Astrocyte (in vitro differentiated cells and primary cell): ENCODE results near the gene HGS. TPM values are rescaled to one million over a fixed set of nuclear protein-coding genes. Genes with fewer than 3 reads are reported as not detected.

ENCODE experiments used
- DNase-seq: peaks from one replicate; pipeline ENCODE4 v3.0.0-alpha.2; 2010; ENCODE audit warnings: low read depth
- FAIRE-seq: peaks from 2 replicates; lab custom pipeline; 2011; peaks lifted over from hg19 to GRCh38; lab: Jason Lieb, UNC
- H2AFZ ChIP-seq: 2 replicates; pipeline ENCODE4 v1.6.0; 2012; ENCODE audit warnings: low read depth, low read length, inconsistent platforms
- H3K27ac ChIP-seq: 2 replicates; pipeline ENCODE4 v1.5.1; 2011; ENCODE audit warnings: low read depth, low read length, inconsistent platforms
- H3K27me3 ChIP-seq: 2 replicates; pipeline ENCODE4 v1.6.0; 2011; ENCODE audit warnings: low read length, inconsistent platforms; ENCODE audit not compliant: insufficient read depth
- H3K36me3 ChIP-seq: 2 replicates; pipeline ENCODE4 v1.5.1; 2011; ENCODE audit warnings: low read length, inconsistent platforms; ENCODE audit not compliant: insufficient read depth
- H3K4me1 ChIP-seq: 2 replicates; pipeline ENCODE4 v1.5.1; 2011; ENCODE audit warnings: low read length, inconsistent platforms; ENCODE audit not compliant: insufficient read depth
- H3K4me2 ChIP-seq: 2 replicates; pipeline ENCODE4 v1.6.0; 2012; ENCODE audit warnings: low read length, inconsistent platforms
- H3K4me3 ChIP-seq: 2 replicates; pipeline ENCODE4 v1.5.1; 2011; ENCODE audit warnings: low read depth, mild to moderate bottlenecking, low read length, inconsistent platforms; ENCODE audit not compliant: insufficient read depth
- H3K79me2 ChIP-seq: 2 replicates; pipeline ENCODE4 v1.6.0; 2012; ENCODE audit warnings: mild to moderate bottlenecking, low read length, inconsistent platforms; ENCODE audit not compliant: insufficient read depth
- H3K9ac ChIP-seq: 2 replicates; pipeline ENCODE4 v1.6.0; 2012; ENCODE audit warnings: mild to moderate bottlenecking, low read length, inconsistent platforms
- H3K9me3 ChIP-seq: 2 replicates; pipeline ENCODE4 v1.5.1; 2012; ENCODE audit warnings: low read depth, mild to moderate bottlenecking, low read length, inconsistent platforms; ENCODE audit not compliant: insufficient read depth
- H4K20me1 ChIP-seq: 2 replicates; pipeline ENCODE4 v1.6.0; 2012; ENCODE audit warnings: low read length, inconsistent platforms; ENCODE audit not compliant: insufficient read depth
- H3K27ac Mint-ChIP-seq: one replicate; pipeline ENCODE4 v1.8.0; 2021; ENCODE audit warnings: mild to moderate bottlenecking, mixed read lengths; ENCODE audit not compliant: unreplicated experiment
- H3K27me3 Mint-ChIP-seq: one replicate; pipeline ENCODE4 v1.8.0; 2021; ENCODE audit warnings: low read depth, mixed read lengths; ENCODE audit not compliant: unreplicated experiment
- H3K36me3 Mint-ChIP-seq: one replicate; pipeline ENCODE4 v1.8.0; 2021; ENCODE audit warnings: low read depth, mixed read lengths; ENCODE audit not compliant: unreplicated experiment
- H3K4me1 Mint-ChIP-seq: one replicate; pipeline ENCODE4 v1.8.0; 2021; ENCODE audit warnings: low read depth, mixed read lengths; ENCODE audit not compliant: unreplicated experiment
- H3K4me3 Mint-ChIP-seq: one replicate; pipeline ENCODE4 v1.8.0; 2021; ENCODE audit warnings: mild to moderate bottlenecking, moderate library complexity, mixed read lengths; ENCODE audit not compliant: unreplicated experiment
- H3K9me3 Mint-ChIP-seq: one replicate; pipeline ENCODE4 v1.8.0; 2021; ENCODE audit warnings: mild to moderate bottlenecking, mixed read lengths; ENCODE audit not compliant: unreplicated experiment
- EZH2 ChIP-seq: IDR thresholded peaks from 2 replicates; pipeline ENCODE4 v1.6.1; 2012; ENCODE audit warnings: mild to moderate bottlenecking, low read length, inconsistent platforms; ENCODE audit not compliant: insufficient read depth
- total RNA-seq: library from RNA; stranded (reverse); gene quantifications from 2 replicates; pipeline ENCODE4 v1.2.1, GENCODE V29; 2021
- TF ChIP-seq, protein P1 (sequence below): IDR thresholded peaks from 2 replicates; pipeline ENCODE4 v1.5.1; 2011; ENCODE audit warnings: low read depth, mild to moderate bottlenecking, inconsistent platforms, low read length, moderate library complexity; ENCODE audit not compliant: insufficient read depth

HGS gene
- total RNA-seq, 1 donor from 2014 or later, result 122 TPM

DNA sequence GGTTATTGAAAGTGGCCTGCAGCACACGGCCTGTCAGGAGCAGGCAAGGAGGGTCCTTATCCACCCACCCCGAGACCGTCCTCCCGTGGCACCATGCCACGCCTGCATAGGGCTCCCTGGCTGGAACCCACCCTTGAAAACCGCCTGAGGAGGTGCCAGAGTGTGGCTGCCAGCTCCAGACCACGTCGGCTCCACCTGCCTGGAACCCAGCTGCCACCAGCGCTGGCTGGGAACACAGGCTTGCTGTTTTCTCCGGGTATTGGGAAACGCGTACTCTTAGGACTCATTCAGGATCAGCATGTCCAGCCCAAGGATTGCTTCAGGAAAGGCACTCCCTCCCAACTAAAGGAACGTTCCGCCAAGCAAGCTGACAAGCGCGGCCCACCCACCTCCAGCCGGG is 6.9 kb upstream of the HGS start:
- Mint-ChIP-seq H3K27ac (no peak overlapping the region), H3K4me3 (no peak overlapping the region), H3K27me3 (no peaks in the 10 kb centered on the region), H3K36me3 (peaks cover 9% of the 10 kb centered on the region), H3K4me1 (peaks cover 3% of the 10 kb centered on the region), H3K9me3 (no peaks in the 10 kb centered on the region)
- Histone ChIP-seq H3K27ac (no peak overlapping the region), H3K4me3 (no peak overlapping the region), H4K20me1 (peaks cover 31% of the 10 kb centered on the region), H3K9me3 (no peaks in the 10 kb centered on the region), H3K79me2 (peaks cover 28% of the 10 kb centered on the region), H2AFZ (no peak overlapping the region), H3K4me2 (no peak overlapping the region), H3K4me1 (peaks cover 2% of the 10 kb centered on the region), H3K9ac (no peak overlapping the region), H3K36me3 (peaks cover 7% of the 10 kb centered on the region), H3K27me3 (no peaks in the 10 kb centered on the region)
- TF ChIP-seq, protein P1, sequence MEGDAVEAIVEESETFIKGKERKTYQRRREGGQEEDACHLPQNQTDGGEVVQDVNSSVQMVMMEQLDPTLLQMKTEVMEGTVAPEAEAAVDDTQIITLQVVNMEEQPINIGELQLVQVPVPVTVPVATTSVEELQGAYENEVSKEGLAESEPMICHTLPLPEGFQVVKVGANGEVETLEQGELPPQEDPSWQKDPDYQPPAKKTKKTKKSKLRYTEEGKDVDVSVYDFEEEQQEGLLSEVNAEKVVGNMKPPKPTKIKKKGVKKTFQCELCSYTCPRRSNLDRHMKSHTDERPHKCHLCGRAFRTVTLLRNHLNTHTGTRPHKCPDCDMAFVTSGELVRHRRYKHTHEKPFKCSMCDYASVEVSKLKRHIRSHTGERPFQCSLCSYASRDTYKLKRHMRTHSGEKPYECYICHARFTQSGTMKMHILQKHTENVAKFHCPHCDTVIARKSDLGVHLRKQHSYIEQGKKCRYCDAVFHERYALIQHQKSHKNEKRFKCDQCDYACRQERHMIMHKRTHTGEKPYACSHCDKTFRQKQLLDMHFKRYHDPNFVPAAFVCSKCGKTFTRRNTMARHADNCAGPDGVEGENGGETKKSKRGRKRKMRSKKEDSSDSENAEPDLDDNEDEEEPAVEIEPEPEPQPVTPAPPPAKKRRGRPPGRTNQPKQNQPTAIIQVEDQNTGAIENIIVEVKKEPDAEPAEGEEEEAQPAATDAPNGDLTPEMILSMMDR, result no peak
- no peak for TF ChIP-seq EZH2
- DNase-seq, result no peak
- no peak for FAIRE-seq

DNA sequence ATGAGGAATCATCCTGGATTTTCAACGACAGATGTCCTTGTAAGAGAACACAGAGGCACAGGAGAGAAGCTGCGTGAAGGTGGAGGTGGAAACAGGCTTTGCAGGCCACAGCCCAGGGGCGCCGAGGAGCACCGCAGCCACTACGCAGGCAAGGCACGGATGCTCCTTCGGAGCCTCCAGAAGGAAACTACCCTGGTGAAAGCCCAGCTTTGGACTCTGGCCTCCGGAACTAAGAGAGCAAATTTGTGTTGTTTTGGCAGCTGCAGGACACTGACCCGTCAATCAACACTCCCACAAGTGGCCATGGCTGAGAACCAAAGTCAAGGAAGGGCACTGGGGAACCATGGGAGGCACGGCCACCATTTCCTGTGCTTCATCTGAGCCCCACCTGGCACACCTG is 3.7 kb upstream of the HGS start:
- peaks cover 6% of the 10 kb centered on the region for H3K36me3 Mint-ChIP-seq
- H3K27ac ChIP-seq, result no peak overlapping the region
- no peaks in the 10 kb centered on the region for H3K9me3 Mint-ChIP-seq
- H3K27ac Mint-ChIP-seq, result no peak overlapping the region
- peaks cover 21% of the 10 kb centered on the region for H3K4me1 ChIP-seq
- no peaks in the 10 kb centered on the region for H3K9me3 ChIP-seq
- no peak for TF ChIP-seq EZH2
- TF ChIP-seq, protein P1, result no peak
- H3K4me3 ChIP-seq, result no peak overlapping the region
- H2AFZ ChIP-seq, result no peak overlapping the region
- H3K27me3 ChIP-seq, result no peaks in the 10 kb centered on the region
- no peak overlapping the region for H3K4me2 ChIP-seq
- H3K9ac ChIP-seq, result no peak overlapping the region
- H3K36me3 ChIP-seq, result peaks cover 4% of the 10 kb centered on the region
- no peaks in the 10 kb centered on the region for H3K27me3 Mint-ChIP-seq
- peaks cover 52% of the 10 kb centered on the region for H3K79me2 ChIP-seq
- peaks cover 37% of the 10 kb centered on the region for H4K20me1 ChIP-seq
- no peak for FAIRE-seq
- no peak for DNase-seq
- peaks cover 11% of the 10 kb centered on the region for H3K4me1 Mint-ChIP-seq
- no peak overlapping the region for H3K4me3 Mint-ChIP-seq

DNA sequence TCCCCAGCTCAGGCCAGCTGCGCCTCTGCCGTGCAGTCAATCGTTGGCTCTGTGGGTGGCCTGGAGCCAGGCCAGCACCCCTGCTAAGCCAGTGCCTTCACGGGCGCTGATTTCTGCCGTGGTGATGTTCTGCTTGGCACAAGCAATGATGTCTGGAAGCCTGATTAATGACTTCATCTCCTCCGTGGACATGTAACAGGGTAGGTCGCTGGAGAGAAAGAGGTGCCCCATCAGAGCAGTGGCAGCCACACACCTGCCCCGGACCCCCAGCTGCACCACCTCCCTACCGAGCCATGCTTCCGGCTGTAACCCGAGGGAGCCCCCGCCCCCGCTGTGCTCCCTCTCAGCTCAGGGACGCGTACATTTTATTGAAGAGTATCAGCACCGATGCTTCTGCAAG is 2.1 kb upstream of the HGS start:
- no peaks in the 10 kb centered on the region for H3K9me3 ChIP-seq
- H3K27me3 ChIP-seq, result no peaks in the 10 kb centered on the region
- peaks cover 66% of the 10 kb centered on the region for H3K79me2 ChIP-seq
- peak overlapping the region; percentile 94 for H3K4me2 ChIP-seq
- Mint-ChIP-seq H3K9me3 (no peaks in the 10 kb centered on the region), H3K4me1 (peaks cover 14% of the 10 kb centered on the region), H3K27ac (no peak overlapping the region), H3K4me3 (peak overlapping the region; percentile 69), H3K36me3 (peaks cover 8% of the 10 kb centered on the region), H3K27me3 (no peaks in the 10 kb centered on the region)
- no peak overlapping the region for H3K9ac ChIP-seq
- H3K4me3 ChIP-seq, result no peak overlapping the region
- no peak overlapping the region for H3K27ac ChIP-seq
- peaks cover 29% of the 10 kb centered on the region for H3K4me1 ChIP-seq
- H2AFZ ChIP-seq, result no peak overlapping the region
- DNase-seq, result no peak
- TF ChIP-seq EZH2, result no peak
- TF ChIP-seq, protein P1, result no peak
- H4K20me1 ChIP-seq, result peaks cover 48% of the 10 kb centered on the region
- peaks cover 16% of the 10 kb centered on the region for H3K36me3 ChIP-seq
- no peak for FAIRE-seq
